K562 (cell line): ENCODE data around the gene JPT2.

Experiments
- GTF2B ChIP-seq: IDR thresholded peaks from 2 replicates; pipeline ENCODE4 v1.6.1; 2011; ENCODE audit not compliant: insufficient read length; ENCODE audit errors: extremely low read depth
- HDAC2 ChIP-seq: fragments of 450-650 bp; IDR thresholded peaks from 2 replicates; pipeline ENCODE4 v1.6.1; 2016; ENCODE audit warnings: mild to moderate bottlenecking
- KAT7 ChIP-seq: sonication (generic); formaldehyde crosslinking; IDR thresholded peaks from 2 replicates; pipeline ENCODE4 v1.8.0; 2022; ENCODE audit warnings: missing genetic modification reagents, mild to moderate bottlenecking, borderline replicate concordance
- POLR2A ChIP-seq: fragments of 450-650 bp; conservative IDR thresholded peaks from 2 replicates; pipeline ENCODE4 v1.6.1; 2016
- YY1 ChIP-seq, 3 experiments: IDR thresholded peaks; 2 replicates each; pipeline ENCODE4 v1.6.1; 2011; ENCODE audit warnings: low read length in 2 of 3, mild to moderate bottlenecking in 2 of 3, moderate library complexity in 2 of 3, borderline replicate concordance in 1 of 3, control low read depth in 1 of 3, low read depth in 1 of 3; ENCODE audit not compliant: insufficient read depth in 3 of 3, insufficient replicate concordance in 2 of 3, control insufficient read depth in 1 of 3, insufficient read length in 1 of 3; ENCODE audit errors: extremely low read depth in 1 of 3
- ZBTB17 ChIP-seq: fragments of 450-650 bp; formaldehyde crosslinking; IDR thresholded peaks from 2 replicates; pipeline ENCODE4 v1.4.0; 2020; ENCODE audit warnings: mild to moderate bottlenecking
- ZNF224 ChIP-seq: sonication (generic); formaldehyde crosslinking; IDR thresholded peaks from 2 replicates; pipeline ENCODE4 v1.8.0; 2022; ENCODE audit warnings: mild to moderate bottlenecking, missing genetic modification reagents
- ZNF589 ChIP-seq: fragments of 200-800 bp; sonication (Bioruptor generic); IDR thresholded peaks from 2 replicates; pipeline ENCODE4 v1.6.1; 2016; ENCODE audit warnings: low read depth, missing genetic modification characterization, missing compliant biosample characterization

DNA sequence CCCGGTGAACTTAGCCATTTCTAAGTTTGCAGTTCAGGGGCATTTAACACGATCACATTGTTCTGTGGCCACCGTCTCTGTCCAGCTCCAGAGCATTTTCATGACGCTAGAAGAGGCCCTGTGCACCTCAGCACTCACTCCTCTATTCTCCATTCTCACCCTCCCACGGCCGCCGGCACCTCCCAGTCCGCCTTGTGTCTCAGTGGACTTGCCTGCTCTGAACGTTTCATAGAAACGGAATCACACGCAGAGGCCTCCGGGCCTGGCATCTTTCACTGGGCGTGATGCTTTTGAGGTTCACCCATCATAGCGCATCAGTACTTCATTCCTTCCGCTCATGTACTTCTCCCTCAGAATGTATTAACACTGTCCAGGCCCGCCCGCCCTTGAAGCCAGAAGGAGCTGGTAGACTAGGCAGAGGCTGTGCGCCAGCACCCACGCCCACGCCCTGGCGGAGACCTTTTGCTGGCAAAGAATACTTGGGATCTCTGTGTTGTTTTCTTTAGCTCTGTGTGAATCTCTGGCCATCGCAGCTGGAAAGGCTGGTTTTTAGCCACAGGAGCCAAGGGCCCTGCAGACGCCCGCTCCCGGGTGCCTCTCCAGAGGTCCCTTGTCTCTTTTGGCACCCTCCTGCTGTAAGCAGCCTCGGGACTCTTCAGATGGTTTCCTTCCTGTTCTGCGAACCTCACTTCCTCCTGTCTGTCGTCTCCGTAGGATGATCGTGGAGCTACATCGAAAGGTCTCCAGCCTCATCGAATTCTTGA is 23.4 kb upstream of the JPT2 start:
- no peak for TF ChIP-seq ZNF589 (CRISPR knock-in tag)
- no peak for TF ChIP-seq GTF2B
- TF ChIP-seq POLR2A: no peak
- TF ChIP-seq ZBTB17 (CRISPR knock-in tag): no peak
- TF ChIP-seq KAT7: no peak
- TF ChIP-seq YY1 (IDR thresholded peaks at IDR 0.05; ENCODE audit: borderline replicate concordance in 1 of 3, control insufficient read depth in 1 of 3, extremely low read depth in 1 of 3, insufficient read depth in 3 of 3, insufficient read length in 1 of 3, insufficient replicate concordance in 2 of 3, low read depth in 1 of 3, low read length in 2 of 3): no peak
- no peak for TF ChIP-seq HDAC2
- no peak for TF ChIP-seq ZNF224 (CRISPR knock-in tag)
